GM08714 (cell line): Measurements from ENCODE around the gene SEPTIN12.
"Not testable (repeated sequence)": the region's sequence is repeated elsewhere in the genome, so short reads cannot be mapped to it uniquely, and the experiment has no call there.

Experiments
- H3K4me3 ChIP-seq: fragments of 200-500 bp; sonication (Bioruptor generic); 2 replicates; pipeline ENCODE4 v1.5.1; 2014; ENCODE audit warnings: mild to moderate bottlenecking, low read length, inconsistent platforms
- ZNF274 ChIP-seq: IDR thresholded peaks from 2 replicates; pipeline ENCODE4 v1.6.1; 2012; ENCODE audit warnings: mild to moderate bottlenecking, low read depth, low read length

Gene SEPTIN12

DNA sequence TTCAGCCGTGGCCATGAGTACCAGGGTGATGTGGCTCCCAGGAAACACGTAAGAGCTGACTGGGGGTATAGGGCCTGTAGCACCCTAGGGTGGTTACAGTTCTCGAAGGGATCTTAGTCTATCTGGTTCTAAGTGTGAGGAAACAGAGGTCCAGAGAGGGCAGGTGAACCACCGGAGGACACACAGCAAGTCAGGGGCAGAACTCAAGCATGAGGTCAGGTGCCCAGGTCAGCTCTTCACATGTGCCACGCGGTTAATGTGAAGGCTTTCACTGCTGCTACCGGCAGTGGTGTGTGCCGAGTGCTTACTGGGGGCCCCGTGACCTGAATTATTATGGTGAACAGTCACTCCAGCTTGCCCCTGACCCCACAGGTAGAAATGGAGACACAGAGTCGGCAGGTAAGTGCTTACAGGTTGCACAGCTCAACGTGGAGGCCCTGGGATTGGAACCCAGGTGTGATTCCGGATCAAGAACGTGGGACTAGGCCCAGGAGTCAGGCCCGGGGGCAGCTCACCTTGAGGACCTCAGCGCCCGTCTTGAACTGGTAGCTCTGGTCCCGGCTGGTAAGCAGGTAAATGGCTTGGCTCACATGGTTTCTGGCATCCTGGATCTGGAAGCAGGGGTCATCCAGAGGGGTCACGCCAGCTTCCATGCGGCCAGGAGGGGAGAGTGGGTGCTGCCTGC, 11.2 kb upstream of the SEPTIN12 start:
- H3K4me3 ChIP-seq, result no peak overlapping the region
- no peak for TF ChIP-seq ZNF274

DNA sequence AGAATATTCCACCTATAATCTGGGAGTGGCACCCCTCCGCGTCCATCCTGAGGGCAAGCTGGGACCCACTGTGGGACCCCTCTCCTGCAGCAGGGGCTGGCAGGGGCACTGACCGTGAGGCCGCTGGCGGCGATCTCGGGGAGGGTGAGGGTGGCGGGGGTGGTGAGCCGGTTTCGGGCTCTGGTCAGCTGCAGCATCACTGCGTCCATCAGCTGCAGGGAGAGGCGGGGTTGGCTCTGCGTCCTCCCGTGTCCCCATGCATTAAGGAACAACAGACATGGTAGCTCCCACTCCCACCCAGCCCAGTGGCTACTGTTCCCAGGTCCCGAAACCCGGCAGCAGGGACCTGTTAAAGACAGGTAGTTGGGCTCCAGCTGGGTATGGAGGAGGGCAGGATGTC, 10.3 kb upstream of the SEPTIN12 start:
- no peak overlapping the region for H3K4me3 ChIP-seq
- no peak for TF ChIP-seq ZNF274

DNA sequence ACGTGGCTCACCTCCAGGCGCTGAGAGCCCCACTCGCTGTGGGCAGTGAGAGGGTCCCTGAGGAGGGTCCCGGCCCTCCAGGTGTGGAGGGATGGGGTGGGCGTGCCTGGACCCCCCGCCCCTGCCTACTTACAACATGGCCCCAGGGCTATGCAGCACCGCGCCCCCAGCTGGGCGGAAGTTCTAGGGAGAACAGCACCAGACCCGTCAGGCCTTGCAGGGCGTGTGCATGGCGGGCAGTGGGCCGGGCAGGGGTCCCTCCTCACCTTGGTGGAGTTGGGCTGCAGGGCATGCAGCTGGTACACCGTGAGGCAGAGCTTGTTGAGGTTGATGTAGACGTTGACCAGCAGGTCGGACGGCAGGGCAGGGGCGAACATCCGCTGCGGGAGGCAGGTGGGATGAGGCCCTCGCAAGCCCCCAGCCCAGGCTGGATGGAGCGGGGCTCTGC, 9.7 kb upstream of the SEPTIN12 start:
- H3K4me3 ChIP-seq, result no peak overlapping the region
- no peak for TF ChIP-seq ZNF274

GRCh38 chr16:4796982-4797804, 9.0 kb upstream of the SEPTIN12 start:
- no peak overlapping the region for H3K4me3 ChIP-seq
- TF ChIP-seq ZNF274, result no peak

GRCh38 chr16:4795828-4796572, 7.9 kb upstream of the SEPTIN12 start:
- no peak for TF ChIP-seq ZNF274
- H3K4me3 ChIP-seq, result no peak overlapping the region

DNA sequence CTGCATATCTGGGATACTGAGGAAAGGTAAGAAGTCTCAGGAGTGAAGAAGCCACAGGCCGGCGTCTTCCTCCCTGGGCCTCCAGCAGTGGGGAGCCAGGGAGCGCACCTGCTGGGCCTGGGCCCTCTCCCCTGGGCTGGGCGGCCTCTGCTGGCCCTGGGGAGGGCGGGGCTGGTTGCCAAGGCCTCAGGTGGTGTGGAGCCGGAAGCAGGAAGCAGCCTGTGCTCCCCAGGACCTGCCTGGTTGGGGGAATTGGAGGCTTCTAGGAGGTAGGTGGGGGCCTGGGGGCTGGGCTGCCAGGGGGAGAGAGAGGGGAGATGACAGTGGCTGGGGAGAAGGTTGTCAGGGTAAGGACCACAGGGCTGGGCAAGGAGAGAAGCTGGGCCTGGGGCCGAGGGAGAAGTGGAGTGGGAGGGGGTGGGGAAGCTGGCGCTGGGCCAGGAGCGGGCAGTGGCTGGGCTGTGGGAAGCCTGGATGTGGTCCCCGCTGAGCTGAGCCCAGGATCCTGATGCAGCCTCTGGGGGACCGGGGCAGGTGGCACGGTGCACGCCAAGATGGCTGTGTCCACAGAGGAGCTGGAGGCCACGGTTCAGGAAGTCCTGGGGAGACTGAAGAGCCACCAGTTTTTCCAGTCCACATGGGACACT, 7.2 kb upstream of the SEPTIN12 start, which contains the start of gene SMIM22:
Gene SMIM22, plus strand, starts transcription at position 189 of the 647 bp plus-strand sequence. Its CDS starts 366 bp downstream, at position 555.
- no peak for TF ChIP-seq ZNF274
- H3K4me3 ChIP-seq, result no peak within 1 kb of the TSS

- no peak for TF ChIP-seq ZNF274
- H3K4me3 ChIP-seq, result no peak overlapping the region
Observed at GRCh38 chr16:4792951-4793513, 4.9 kb upstream of the SEPTIN12 start.

GRCh38 chr16:4790871-4791270, 2.7 kb upstream of the SEPTIN12 start:
- no peak overlapping the region for H3K4me3 ChIP-seq
- TF ChIP-seq ZNF274, result no peak

DNA sequence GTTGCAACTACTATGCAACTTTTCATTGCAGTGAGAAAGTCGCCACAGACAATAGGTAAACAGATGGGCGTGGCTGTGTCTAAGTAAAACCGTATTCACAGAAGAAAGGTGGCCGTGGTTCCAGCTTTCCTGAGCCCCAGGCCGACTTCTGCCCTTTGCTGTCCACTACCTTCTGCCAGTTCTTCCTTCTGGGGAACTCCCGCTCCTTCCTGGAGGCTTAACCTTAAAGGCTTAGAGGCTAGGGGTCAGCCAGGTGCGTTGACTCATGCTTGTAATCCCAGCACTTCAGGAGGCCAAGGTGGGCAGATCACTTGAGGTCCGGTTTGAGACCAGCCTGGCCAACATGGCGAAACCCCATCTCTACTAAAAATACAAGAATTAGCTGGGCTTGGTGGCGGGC, 2.1 kb upstream of the SEPTIN12 start:
- TF ChIP-seq ZNF274, result no peak
- H3K4me3 ChIP-seq, result no peak overlapping the region

DNA sequence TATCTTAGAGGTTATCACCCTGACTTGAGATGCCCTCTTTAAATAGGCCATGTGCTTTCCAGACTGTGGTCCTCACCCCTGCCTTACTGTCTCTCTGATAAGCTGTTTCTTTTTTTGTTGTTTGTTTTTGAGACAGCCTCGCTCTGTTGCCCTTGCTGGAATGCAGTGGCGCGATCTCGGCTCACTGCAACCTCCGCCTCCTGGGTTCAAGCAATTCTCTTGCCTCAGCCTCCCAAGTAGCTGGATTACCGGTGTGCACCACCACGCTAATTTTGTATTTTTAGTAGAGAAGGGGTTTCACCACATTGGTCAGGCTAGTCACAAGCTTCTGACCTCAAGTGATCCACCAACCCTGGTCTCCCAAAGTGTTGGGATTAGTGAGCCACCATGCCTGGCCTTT, 765 bp upstream of the SEPTIN12 start:
- no peak overlapping the region for H3K4me3 ChIP-seq
- no peak for TF ChIP-seq ZNF274

DNA sequence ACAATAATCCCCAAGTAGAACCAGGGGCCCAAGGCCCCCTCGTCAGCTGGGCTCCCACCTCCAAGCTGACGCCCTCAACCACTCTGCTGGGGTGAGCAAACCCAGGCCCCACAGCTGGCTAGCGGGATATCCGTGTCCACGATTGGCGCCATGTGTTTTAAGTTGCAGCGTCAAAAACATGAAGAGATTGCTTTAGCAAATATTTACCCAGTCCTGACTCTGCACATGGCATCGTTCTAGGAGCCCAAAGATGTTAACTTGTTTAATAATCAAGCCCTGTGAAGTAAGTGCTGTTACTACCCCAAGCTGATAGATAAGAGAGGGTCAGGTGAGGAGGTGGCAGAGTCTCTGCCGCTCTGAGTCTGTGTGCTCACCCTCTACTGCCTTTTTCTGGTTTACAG, 344 bp upstream of the SEPTIN12 start:
- H3K4me3 ChIP-seq, result no peak overlapping the region
- no peak for TF ChIP-seq ZNF274

- TF ChIP-seq ZNF274, result no peak
Observed at GRCh38 chr16:4787068-4787467, 1.1 kb downstream of the SEPTIN12 start.

DNA sequence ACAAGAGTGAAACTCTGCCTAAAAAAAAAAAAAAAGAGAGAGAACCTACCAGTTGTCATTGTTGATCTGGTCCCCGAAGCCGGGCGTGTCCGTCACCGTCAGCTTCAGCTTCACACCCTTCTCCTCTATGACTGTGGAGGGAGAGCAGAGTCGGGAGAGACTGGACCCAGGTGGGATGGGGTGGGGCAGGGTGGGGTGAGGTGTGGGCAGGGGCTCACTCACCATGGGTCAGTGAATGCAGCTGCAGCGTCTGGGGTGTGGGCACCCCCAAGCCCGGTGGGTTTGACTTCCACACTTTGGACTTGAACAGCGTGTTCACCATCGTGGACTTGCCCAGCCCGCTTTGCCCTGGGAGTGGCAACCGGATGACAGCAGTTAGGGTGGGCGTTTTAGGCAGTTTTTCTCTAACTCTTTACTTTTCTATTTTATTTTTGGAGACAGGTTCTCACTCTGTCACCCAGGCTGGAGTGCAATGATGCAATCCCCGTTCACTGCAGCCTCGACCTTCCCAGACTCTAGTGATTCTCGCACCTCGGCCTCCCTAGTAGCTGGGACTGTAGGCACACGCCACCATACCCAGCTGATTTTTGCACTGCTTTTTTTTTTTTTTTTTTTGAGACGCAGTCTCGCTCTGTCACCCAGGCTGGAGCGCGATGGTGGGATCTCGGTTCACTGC, 2.2 kb downstream of the SEPTIN12 start:
- no peak overlapping the region for H3K4me3 ChIP-seq
- no peak for TF ChIP-seq ZNF274

More at GRCh38 chr16:4787068-4787467, 1.1 kb downstream of the SEPTIN12 start:
- H3K4me3 ChIP-seq, result no peak overlapping the region

GRCh38 chr16:4784444-4784987, 3.6 kb downstream of the SEPTIN12 start:
- not testable (repeated sequence) for H3K4me3 ChIP-seq
